Peyer's patch (tissue), 4 donors: ENCODE results near the gene NOS3.

ENCODE experiments used
- POLR2A ChIP-seq, 2 donors: fragments of 450-650 bp; IDR thresholded peaks; one replicate each; pipeline ENCODE4 v1.5.1; 2017; ENCODE audit warnings: antibody characterized with exemption in 2 of 2, mild to moderate bottlenecking in 2 of 2, moderate library complexity in 2 of 2
- TF ChIP-seq, protein P1 (sequence below), 6 experiments: fragments of 450-650 bp in 4 of 6; fragments of 200-600 bp in 2 of 6; sonication (generic) in 1 of 6; IDR thresholded peaks; one replicate each; pipeline ENCODE4 v1.5.1; 2017 to 2019; ENCODE audit warnings: antibody characterized with exemption in 6 of 6, mild to moderate bottlenecking in 3 of 6, moderate library complexity in 1 of 6

DNA sequence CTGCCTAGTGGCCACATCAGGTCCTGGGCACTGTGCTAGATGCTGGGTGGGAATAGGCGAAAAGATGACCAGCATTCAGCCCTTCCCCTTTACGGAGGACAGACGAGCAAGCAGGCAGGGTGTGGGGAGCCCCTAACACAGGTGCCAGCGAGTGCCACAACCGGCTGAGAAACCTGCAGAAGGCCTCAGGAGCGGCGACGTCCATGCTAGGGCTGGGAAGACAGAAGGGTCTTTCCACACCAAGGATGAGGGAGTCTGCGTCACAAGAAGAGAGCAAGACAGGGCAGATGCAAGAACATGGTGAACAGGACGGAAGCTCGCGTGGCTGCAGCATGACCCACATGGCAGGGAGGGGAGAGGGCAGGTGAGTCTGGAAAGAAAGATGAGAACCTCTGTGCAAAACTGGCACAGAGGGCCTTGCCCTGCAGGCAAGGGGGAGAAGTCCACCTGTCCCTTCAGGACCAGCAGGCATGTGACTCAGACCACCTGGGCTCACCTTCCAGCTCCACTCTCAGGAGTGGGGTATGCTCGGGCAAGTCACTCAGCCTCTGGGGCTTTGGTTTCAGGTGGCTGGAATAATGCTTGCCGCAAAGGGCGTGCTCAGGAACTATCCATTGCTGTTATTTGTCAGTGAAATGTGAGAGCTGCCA is 49.3 kb upstream of the NOS3 start:
- TF ChIP-seq POLR2A (IDR thresholded peaks at IDR 0.05), result no peak
- TF ChIP-seq, protein P1, sequence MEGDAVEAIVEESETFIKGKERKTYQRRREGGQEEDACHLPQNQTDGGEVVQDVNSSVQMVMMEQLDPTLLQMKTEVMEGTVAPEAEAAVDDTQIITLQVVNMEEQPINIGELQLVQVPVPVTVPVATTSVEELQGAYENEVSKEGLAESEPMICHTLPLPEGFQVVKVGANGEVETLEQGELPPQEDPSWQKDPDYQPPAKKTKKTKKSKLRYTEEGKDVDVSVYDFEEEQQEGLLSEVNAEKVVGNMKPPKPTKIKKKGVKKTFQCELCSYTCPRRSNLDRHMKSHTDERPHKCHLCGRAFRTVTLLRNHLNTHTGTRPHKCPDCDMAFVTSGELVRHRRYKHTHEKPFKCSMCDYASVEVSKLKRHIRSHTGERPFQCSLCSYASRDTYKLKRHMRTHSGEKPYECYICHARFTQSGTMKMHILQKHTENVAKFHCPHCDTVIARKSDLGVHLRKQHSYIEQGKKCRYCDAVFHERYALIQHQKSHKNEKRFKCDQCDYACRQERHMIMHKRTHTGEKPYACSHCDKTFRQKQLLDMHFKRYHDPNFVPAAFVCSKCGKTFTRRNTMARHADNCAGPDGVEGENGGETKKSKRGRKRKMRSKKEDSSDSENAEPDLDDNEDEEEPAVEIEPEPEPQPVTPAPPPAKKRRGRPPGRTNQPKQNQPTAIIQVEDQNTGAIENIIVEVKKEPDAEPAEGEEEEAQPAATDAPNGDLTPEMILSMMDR (IDR thresholded peaks at IDR 0.05), result no peak
